HEK293 (cell line): ENCODE measurements around the gene NAMPT.

Experiments used
- CTCF ChIA-PET: fragments of 350-600 bp; formaldehyde crosslinking; extraction: SDS; loops from one replicate; lab custom pipeline; 2021; ENCODE audit warnings: antibody characterized with exemption; lab: Yijun Ruan, JAX
- POLR2A ChIA-PET: fragments of 300-600 bp; formaldehyde crosslinking; extraction: SDS; loops from one replicate; lab custom pipeline; 2020; ENCODE audit warnings: antibody characterized with exemption, inconsistent platforms; lab: Yijun Ruan, JAX
- H3K27ac ChIP-seq: fragments of 200-500 bp; sonication (Bioruptor generic); 2 replicates; pipeline ENCODE4 v1.5.1; 2014; ENCODE audit warnings: low read depth, low read length, control low read depth, inconsistent platforms; ENCODE audit errors: extremely low read depth
- H3K36me3 ChIP-seq, 2 experiments: fragments of 200-500 bp in 1 of 2; sonication (Bioruptor generic) in 1 of 2; 1 replicate in 1 of 2; 2 replicates in 1 of 2; pipeline ENCODE4 v1.5.1; 2014 to 2017; ENCODE audit warnings: inconsistent platforms in 2 of 2, low read length in 2 of 2; ENCODE audit not compliant: control insufficient read depth in 2 of 2, insufficient read depth in 1 of 2
- H3K4me1 ChIP-seq: fragments of 200-500 bp; sonication (Bioruptor generic); 2 replicates; pipeline ENCODE4 v1.5.1; 2014; ENCODE audit warnings: mild to moderate bottlenecking, low read length, inconsistent platforms; ENCODE audit not compliant: control insufficient read depth, insufficient read depth
- H3K4me3 ChIP-seq: 2 replicates; pipeline ENCODE4 v1.5.1; 2011; ENCODE audit warnings: low read depth, mild to moderate bottlenecking, control low read depth, low read length, moderate library complexity
- H3K9me3 ChIP-seq: fragments of 200-500 bp; sonication (Bioruptor generic); 2 replicates; pipeline ENCODE4 v1.5.1; 2014; ENCODE audit warnings: low read depth, low read length, inconsistent platforms; ENCODE audit not compliant: control insufficient read depth, insufficient read depth
- BCL11B ChIP-seq: fragments of 450-650 bp; formaldehyde crosslinking; IDR thresholded peaks from 2 replicates; pipeline ENCODE4 v1.5.1; 2016; ENCODE audit warnings: low read depth, missing biosample characterization, missing genetic modification characterization
- KLF10 ChIP-seq: fragments of 450-650 bp; IDR thresholded peaks from 2 replicates; pipeline ENCODE4 v1.5.1; 2018; ENCODE audit warnings: missing biosample characterization, mild to moderate bottlenecking, missing genetic modification characterization
- MYNN ChIP-seq: fragments of 450-650 bp; formaldehyde crosslinking; IDR thresholded peaks from 2 replicates; pipeline ENCODE4 v1.5.1; 2016; ENCODE audit warnings: missing biosample characterization, missing genetic modification characterization, borderline replicate concordance
- TRIM28 ChIP-seq: IDR thresholded peaks from 2 replicates; pipeline ENCODE4 v1.6.1; 2011; ENCODE audit warnings: low read length, control low read depth, borderline replicate concordance
- ZBTB7A ChIP-seq: fragments of 450-650 bp; formaldehyde crosslinking; IDR thresholded peaks from 2 replicates; pipeline ENCODE4 v1.5.1; 2016; ENCODE audit warnings: low read depth, missing biosample characterization, missing genetic modification characterization
- ZFP41 ChIP-seq: fragments of 450-650 bp; formaldehyde crosslinking; IDR thresholded peaks from 2 replicates; pipeline ENCODE4 v1.5.1; 2016; ENCODE audit warnings: missing biosample characterization, missing genetic modification characterization, borderline replicate concordance
- ZIC2 ChIP-seq: fragments of 450-650 bp; formaldehyde crosslinking; IDR thresholded peaks from 2 replicates; pipeline ENCODE4 v1.5.1; 2016; ENCODE audit warnings: missing biosample characterization, missing genetic modification characterization
- ZNF112 ChIP-seq: fragments of 450-650 bp; formaldehyde crosslinking; IDR thresholded peaks from 2 replicates; pipeline ENCODE4 v1.5.0; 2017; ENCODE audit warnings: missing biosample characterization, missing genetic modification characterization
- ZNF133 ChIP-seq: fragments of 450-650 bp; formaldehyde crosslinking; IDR thresholded peaks from 2 replicates; pipeline ENCODE4 v1.5.1; 2016; ENCODE audit warnings: missing biosample characterization, missing genetic modification characterization
- ZNF138 ChIP-seq: fragments of 450-650 bp; formaldehyde crosslinking; IDR thresholded peaks from 2 replicates; pipeline ENCODE4 v1.5.1; 2016; ENCODE audit warnings: missing biosample characterization, missing genetic modification characterization, borderline replicate concordance
- ZNF175 ChIP-seq: fragments of 450-650 bp; formaldehyde crosslinking; IDR thresholded peaks from 2 replicates; pipeline ENCODE4 v1.5.1; 2016; ENCODE audit warnings: missing biosample characterization, missing genetic modification characterization
- ZNF202 ChIP-seq: fragments of 450-650 bp; formaldehyde crosslinking; IDR thresholded peaks from 2 replicates; pipeline ENCODE4 v1.5.1; 2016; ENCODE audit warnings: missing biosample characterization, missing genetic modification characterization, borderline replicate concordance
- ZNF324 ChIP-seq: fragments of 450-650 bp; formaldehyde crosslinking; IDR thresholded peaks from 2 replicates; pipeline ENCODE4 v1.5.1; 2016; ENCODE audit warnings: missing biosample characterization, missing genetic modification characterization
- ZNF341 ChIP-seq: fragments of 450-650 bp; formaldehyde crosslinking; IDR thresholded peaks from 2 replicates; pipeline ENCODE4; 2016; ENCODE audit warnings: low read depth, missing biosample characterization, missing genetic modification characterization
- ZNF354C ChIP-seq: fragments of 450-650 bp; formaldehyde crosslinking; IDR thresholded peaks from 2 replicates; pipeline ENCODE4 v1.5.1; 2016; ENCODE audit warnings: missing biosample characterization, missing genetic modification characterization, low read depth, borderline replicate concordance
- ZNF37A ChIP-seq: fragments of 450-650 bp; IDR thresholded peaks from 2 replicates; pipeline ENCODE4 v1.5.1; 2018; ENCODE audit warnings: missing biosample characterization, missing genetic modification characterization
- ZNF560 ChIP-seq: fragments of 450-650 bp; formaldehyde crosslinking; IDR thresholded peaks from 2 replicates; pipeline ENCODE4 v1.5.1; 2017; ENCODE audit warnings: missing biosample characterization, missing genetic modification characterization, borderline replicate concordance
- ZNF596 ChIP-seq: fragments of 450-650 bp; IDR thresholded peaks from 2 replicates; pipeline ENCODE4 v1.5.0; 2018; ENCODE audit warnings: missing biosample characterization, mild to moderate bottlenecking, missing genetic modification characterization, moderate library complexity
- ZNF624 ChIP-seq: fragments of 450-650 bp; formaldehyde crosslinking; IDR thresholded peaks from 2 replicates; pipeline ENCODE4 v1.5.1; 2017; ENCODE audit warnings: missing biosample characterization, missing genetic modification characterization
- ZNF626 ChIP-seq: fragments of 450-650 bp; sonication (Bioruptor Pico); formaldehyde crosslinking; IDR thresholded peaks from 2 replicates; pipeline ENCODE4 v1.5.1; 2018; ENCODE audit warnings: missing biosample characterization, missing genetic modification characterization, inconsistent platforms
- ZNF654 ChIP-seq: fragments of 450-650 bp; formaldehyde crosslinking; IDR thresholded peaks from 2 replicates; pipeline ENCODE4 v1.5.1; 2016; ENCODE audit warnings: low read depth, missing biosample characterization, missing genetic modification characterization
- ZNF670 ChIP-seq: fragments of 450-650 bp; formaldehyde crosslinking; IDR thresholded peaks from 2 replicates; pipeline ENCODE4 v1.5.1; 2016; ENCODE audit warnings: missing biosample characterization, missing genetic modification characterization, low read depth
- ZNF777 ChIP-seq: fragments of 450-650 bp; formaldehyde crosslinking; IDR thresholded peaks from 2 replicates; pipeline ENCODE4 v1.5.1; 2017; ENCODE audit warnings: missing biosample characterization, missing genetic modification characterization, borderline replicate concordance
- ZNF785 ChIP-seq: fragments of 450-650 bp; formaldehyde crosslinking; IDR thresholded peaks from 2 replicates; pipeline ENCODE4 v1.5.1; 2016; ENCODE audit warnings: missing biosample characterization, missing genetic modification characterization
- TF ChIP-seq, protein P1 (sequence below): fragments of 450-650 bp; formaldehyde crosslinking; IDR thresholded peaks from 2 replicates; pipeline ENCODE4 v1.5.1; 2016; ENCODE audit warnings: missing biosample characterization, missing genetic modification characterization, borderline replicate concordance
- TF ChIP-seq, protein P2 (sequence below): fragments of 450-650 bp; formaldehyde crosslinking; IDR thresholded peaks from 2 replicates; pipeline ENCODE4 v1.5.1; 2016; ENCODE audit warnings: missing biosample characterization, missing genetic modification characterization
- TF ChIP-seq, protein P3 (sequence below): fragments of 450-650 bp; formaldehyde crosslinking; IDR thresholded peaks from 2 replicates; pipeline ENCODE4 v1.5.1; 2016; ENCODE audit warnings: missing biosample characterization, missing genetic modification characterization

NAMPT gene

DNA sequence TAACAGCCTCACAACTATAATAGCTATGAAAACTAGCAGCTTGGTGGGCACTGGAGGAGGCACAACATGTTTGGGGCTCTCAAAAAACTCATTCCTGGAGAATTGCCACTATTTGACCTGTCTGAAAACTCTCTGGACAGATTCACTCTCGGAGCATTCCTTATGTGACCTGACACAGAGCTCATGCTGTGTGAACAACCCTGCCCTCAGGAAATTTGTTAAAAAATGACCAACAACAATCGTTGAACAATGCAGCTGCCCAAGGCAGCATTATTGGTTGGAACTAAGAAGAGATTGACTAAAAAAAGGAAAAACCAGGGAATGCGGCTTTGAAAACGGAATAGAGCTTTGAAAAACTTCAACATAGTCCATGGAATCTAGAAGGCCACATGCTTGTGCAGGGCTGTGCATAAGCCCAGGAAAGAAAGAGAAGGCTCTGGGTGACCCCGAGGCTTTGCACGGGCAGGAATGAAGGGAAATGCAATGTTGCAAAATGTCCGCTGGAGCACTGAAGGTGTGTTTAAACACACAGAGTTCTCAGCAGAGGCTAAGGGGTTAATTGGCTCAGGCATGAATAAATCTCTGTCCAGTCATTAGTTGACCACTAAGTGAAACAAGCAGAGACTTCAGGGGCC is 52.8 kb downstream of the NAMPT start:
- POLR2A ChIA-PET = no interaction called here
- H3K9me3 ChIP-seq = no peaks in the 10 kb centered on the region
- H3K4me3 ChIP-seq = no peak overlapping the region
- no peak for TF ChIP-seq ZIC2
- TF ChIP-seq ZNF341 (tag by site-specific recombination) = no peak
- no peak for TF ChIP-seq ZNF112 (tag by site-specific recombination)
- TF ChIP-seq ZNF202 (tag by site-specific recombination) = no peak
- no peak for TF ChIP-seq ZFP41 (tag by site-specific recombination)
- TF ChIP-seq ZNF138 (tag by site-specific recombination) = no peak
- no peak for TF ChIP-seq ZNF175 (tag by site-specific recombination)
- TF ChIP-seq, protein P1, sequence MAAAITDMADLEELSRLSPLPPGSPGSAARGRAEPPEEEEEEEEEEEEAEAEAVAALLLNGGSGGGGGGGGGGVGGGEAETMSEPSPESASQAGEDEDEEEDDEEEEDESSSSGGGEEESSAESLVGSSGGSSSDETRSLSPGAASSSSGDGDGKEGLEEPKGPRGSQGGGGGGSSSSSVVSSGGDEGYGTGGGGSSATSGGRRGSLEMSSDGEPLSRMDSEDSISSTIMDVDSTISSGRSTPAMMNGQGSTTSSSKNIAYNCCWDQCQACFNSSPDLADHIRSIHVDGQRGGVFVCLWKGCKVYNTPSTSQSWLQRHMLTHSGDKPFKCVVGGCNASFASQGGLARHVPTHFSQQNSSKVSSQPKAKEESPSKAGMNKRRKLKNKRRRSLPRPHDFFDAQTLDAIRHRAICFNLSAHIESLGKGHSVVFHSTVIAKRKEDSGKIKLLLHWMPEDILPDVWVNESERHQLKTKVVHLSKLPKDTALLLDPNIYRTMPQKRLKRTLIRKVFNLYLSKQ (tag by site-specific recombination) = no peak
- TF ChIP-seq ZNF624 (tag by site-specific recombination) = no peak
- no peak for TF ChIP-seq ZNF670 (tag by site-specific recombination)
- no peak for TF ChIP-seq ZNF654
- TF ChIP-seq KLF10 (tag by site-specific recombination) = no peak
- TF ChIP-seq, protein P2, sequence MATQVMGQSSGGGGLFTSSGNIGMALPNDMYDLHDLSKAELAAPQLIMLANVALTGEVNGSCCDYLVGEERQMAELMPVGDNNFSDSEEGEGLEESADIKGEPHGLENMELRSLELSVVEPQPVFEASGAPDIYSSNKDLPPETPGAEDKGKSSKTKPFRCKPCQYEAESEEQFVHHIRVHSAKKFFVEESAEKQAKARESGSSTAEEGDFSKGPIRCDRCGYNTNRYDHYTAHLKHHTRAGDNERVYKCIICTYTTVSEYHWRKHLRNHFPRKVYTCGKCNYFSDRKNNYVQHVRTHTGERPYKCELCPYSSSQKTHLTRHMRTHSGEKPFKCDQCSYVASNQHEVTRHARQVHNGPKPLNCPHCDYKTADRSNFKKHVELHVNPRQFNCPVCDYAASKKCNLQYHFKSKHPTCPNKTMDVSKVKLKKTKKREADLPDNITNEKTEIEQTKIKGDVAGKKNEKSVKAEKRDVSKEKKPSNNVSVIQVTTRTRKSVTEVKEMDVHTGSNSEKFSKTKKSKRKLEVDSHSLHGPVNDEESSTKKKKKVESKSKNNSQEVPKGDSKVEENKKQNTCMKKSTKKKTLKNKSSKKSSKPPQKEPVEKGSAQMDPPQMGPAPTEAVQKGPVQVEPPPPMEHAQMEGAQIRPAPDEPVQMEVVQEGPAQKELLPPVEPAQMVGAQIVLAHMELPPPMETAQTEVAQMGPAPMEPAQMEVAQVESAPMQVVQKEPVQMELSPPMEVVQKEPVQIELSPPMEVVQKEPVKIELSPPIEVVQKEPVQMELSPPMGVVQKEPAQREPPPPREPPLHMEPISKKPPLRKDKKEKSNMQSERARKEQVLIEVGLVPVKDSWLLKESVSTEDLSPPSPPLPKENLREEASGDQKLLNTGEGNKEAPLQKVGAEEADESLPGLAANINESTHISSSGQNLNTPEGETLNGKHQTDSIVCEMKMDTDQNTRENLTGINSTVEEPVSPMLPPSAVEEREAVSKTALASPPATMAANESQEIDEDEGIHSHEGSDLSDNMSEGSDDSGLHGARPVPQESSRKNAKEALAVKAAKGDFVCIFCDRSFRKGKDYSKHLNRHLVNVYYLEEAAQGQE (tag by site-specific recombination) = no peak
- no peak for TF ChIP-seq ZNF354C (tag by site-specific recombination)
- no peaks in the 10 kb centered on the region for H3K4me1 ChIP-seq
- H3K36me3 ChIP-seq = no peaks in the 10 kb centered on the region
- CTCF ChIA-PET = interaction anchor here (1.0 to 1.1 kb wide), 2 partner anchors 15 to 55 kb away, joined by 4 to 5 read pairs; no protein-coding TSS in a partner anchor
- no peak overlapping the region for H3K27ac ChIP-seq

DNA sequence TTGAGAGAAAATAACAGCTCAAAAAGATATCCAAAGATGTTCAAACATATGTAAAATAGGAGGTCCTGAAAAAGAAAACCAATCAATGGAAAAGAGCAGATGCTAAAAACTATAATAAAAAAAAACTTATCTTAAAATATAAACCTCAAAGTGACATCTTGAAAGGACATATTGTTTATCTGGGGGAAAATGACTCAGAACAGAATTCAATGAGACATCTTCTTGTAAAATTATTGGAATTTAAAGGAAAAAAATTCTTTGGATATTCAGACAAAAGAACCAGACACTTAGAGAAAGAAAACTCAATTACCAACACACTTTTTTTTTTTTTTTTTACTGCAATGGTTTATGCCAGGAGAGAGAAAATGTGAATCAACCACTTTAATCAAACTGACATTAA is 58.9 kb downstream of the NAMPT start:
- no peaks in the 10 kb centered on the region for H3K9me3 ChIP-seq
- POLR2A ChIA-PET = no interaction called here
- CTCF ChIA-PET = no interaction called here

DNA sequence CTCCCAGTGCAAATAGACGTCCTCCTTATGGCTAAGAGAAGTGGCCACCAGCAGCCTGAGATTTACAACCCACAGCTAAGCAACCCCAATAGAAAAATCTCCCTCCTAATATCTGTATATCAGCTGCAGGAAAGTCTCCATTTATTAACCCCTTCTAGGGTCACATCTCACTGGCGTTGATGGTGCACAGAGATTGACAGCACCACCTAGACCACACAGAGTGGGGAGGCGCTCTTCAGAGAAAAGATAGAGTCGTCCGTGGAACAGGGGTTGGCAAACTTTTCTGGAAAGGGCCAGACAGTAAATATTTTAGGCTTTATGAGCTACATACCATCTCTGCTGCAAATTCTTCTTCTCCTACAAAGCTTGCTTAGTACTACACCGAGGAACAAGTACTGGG is 60.0 kb downstream of the NAMPT start:
- Histone ChIP-seq H3K36me3 (no peaks in the 10 kb centered on the region), H3K9me3 (no peaks in the 10 kb centered on the region), H3K27ac (no peak overlapping the region), H3K4me1 (no peaks in the 10 kb centered on the region), H3K4me3 (no peak overlapping the region)
- POLR2A ChIA-PET = no interaction called here
- CTCF ChIA-PET = interaction anchor here (1.0 to 2.9 kb wide), 2 partner anchors 48 to 238 kb away, joined by 4 to 8 read pairs; no protein-coding TSS in a partner anchor
- TF ChIP-seq ZNF596 (tag by site-specific recombination) (no peak), ZNF785 (tag by site-specific recombination) (no peak), ZBTB7A (tag by site-specific recombination) (no peak), ZNF626 (tag by site-specific recombination) (no peak), ZNF202 (tag by site-specific recombination) (no peak), MYNN (tag by site-specific recombination) (no peak), ZNF37A (tag by site-specific recombination) (no peak), ZNF560 (tag by site-specific recombination) (no peak), ZNF777 (tag by site-specific recombination) (no peak), TRIM28 (no peak), BCL11B (tag by site-specific recombination) (no peak)
- TF ChIP-seq, protein P3, sequence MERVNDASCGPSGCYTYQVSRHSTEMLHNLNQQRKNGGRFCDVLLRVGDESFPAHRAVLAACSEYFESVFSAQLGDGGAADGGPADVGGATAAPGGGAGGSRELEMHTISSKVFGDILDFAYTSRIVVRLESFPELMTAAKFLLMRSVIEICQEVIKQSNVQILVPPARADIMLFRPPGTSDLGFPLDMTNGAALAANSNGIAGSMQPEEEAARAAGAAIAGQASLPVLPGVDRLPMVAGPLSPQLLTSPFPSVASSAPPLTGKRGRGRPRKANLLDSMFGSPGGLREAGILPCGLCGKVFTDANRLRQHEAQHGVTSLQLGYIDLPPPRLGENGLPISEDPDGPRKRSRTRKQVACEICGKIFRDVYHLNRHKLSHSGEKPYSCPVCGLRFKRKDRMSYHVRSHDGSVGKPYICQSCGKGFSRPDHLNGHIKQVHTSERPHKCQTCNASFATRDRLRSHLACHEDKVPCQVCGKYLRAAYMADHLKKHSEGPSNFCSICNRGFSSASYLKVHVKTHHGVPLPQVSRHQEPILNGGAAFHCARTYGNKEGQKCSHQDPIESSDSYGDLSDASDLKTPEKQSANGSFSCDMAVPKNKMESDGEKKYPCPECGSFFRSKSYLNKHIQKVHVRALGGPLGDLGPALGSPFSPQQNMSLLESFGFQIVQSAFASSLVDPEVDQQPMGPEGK = no peak

More for the DNA sequence above, 58.9 kb downstream of the NAMPT start:
- TF ChIP-seq ZNF133 (peak; percentile 74), ZNF324 (no peak)
- Histone ChIP-seq H3K27ac (no peak overlapping the region), H3K36me3 (no peaks in the 10 kb centered on the region), H3K4me3 (no peak overlapping the region), H3K4me1 (no peaks in the 10 kb centered on the region)
